Neural cell (in vitro differentiated cells): ENCODE data around the gene ALDH4A1. TPM values are rescaled to one million over a fixed set of nuclear protein-coding genes. Genes with fewer than 3 reads are reported as not detected.

Experiments used
- H2AFZ ChIP-seq: fragments of 200-600, 300-800 bp; sonication (generic), shearing (Covaris generic); 2 replicates; pipeline ENCODE4 v1.6.0; 2014; ENCODE audit warnings: low read depth, mild to moderate bottlenecking, antibody characterized with exemption, low read length, moderate library complexity
- H3F3A ChIP-seq: fragments of 200-600 bp; shearing (Covaris generic); 2 replicates; pipeline ENCODE4 v1.6.1; 2016; ENCODE audit warnings: mild to moderate bottlenecking, moderate library complexity, mixed read lengths, antibody characterized with exemption, low read length; ENCODE audit not compliant: insufficient read depth, poor library complexity, severe bottlenecking
- H3K27ac ChIP-seq: fragments of 200-600, 300-800 bp; sonication (generic), shearing (Covaris generic); 2 replicates; pipeline ENCODE4 v1.5.1; 2014; ENCODE audit warnings: mild to moderate bottlenecking, low read length, moderate library complexity
- H3K27me3 ChIP-seq: fragments of 300-800, 200-600 bp; sonication (generic), shearing (Covaris generic); 2 replicates; pipeline ENCODE4 v1.6.0; 2014; ENCODE audit warnings: mild to moderate bottlenecking, low read depth, low read length, moderate library complexity; ENCODE audit not compliant: insufficient read depth
- H3K36me3 ChIP-seq: fragments of 300-800, 200-600 bp; sonication (generic), shearing (Covaris generic); 2 replicates; pipeline ENCODE4 v1.5.1; 2014; ENCODE audit warnings: mild to moderate bottlenecking, antibody characterized with exemption, low read length, moderate library complexity; ENCODE audit not compliant: insufficient read depth
- H3K4me2 ChIP-seq: fragments of 300-800, 200-600 bp; sonication (generic), shearing (Covaris generic); 2 replicates; pipeline ENCODE4 v1.6.0; 2014; ENCODE audit warnings: mild to moderate bottlenecking, low read length
- H3K4me3 ChIP-seq: fragments of 300-800, 200-600 bp; sonication (generic), shearing (Covaris generic); 2 replicates; pipeline ENCODE4 v1.5.1; 2014; ENCODE audit warnings: mild to moderate bottlenecking, low read length, moderate library complexity
- H3K79me2 ChIP-seq: fragments of 200-600 bp; shearing (Covaris generic); replicated peaks from 2 replicates; pipeline ENCODE4 v1.6.0; 2014; ENCODE audit warnings: mild to moderate bottlenecking, low read length, moderate library complexity; ENCODE audit not compliant: insufficient read depth
- H3K9ac ChIP-seq: fragments of 300-800, 200-600 bp; sonication (generic), shearing (Covaris generic); 2 replicates; pipeline ENCODE4 v1.6.1; 2016; ENCODE audit warnings: mild to moderate bottlenecking, low read length, mixed read lengths
- H3K9me2 ChIP-seq: fragments of 200-600 bp; shearing (Covaris generic); 2 replicates; pipeline ENCODE4 v1.6.1; 2016; ENCODE audit warnings: mild to moderate bottlenecking, low read length, mixed read lengths; ENCODE audit not compliant: insufficient read depth
- H3K9me3 ChIP-seq: fragments of 200-600, 300-800 bp; sonication (generic), shearing (Covaris generic); 2 replicates; pipeline ENCODE4 v1.6.1; 2016; ENCODE audit warnings: mild to moderate bottlenecking, mixed run types, low read length, moderate library complexity, mixed read lengths
- H4K20me1 ChIP-seq: fragments of 200-600 bp; shearing (Covaris generic); 2 replicates; pipeline ENCODE4 v1.6.1; 2016; ENCODE audit warnings: mild to moderate bottlenecking, mixed run types; ENCODE audit not compliant: insufficient read depth
- CTCF ChIP-seq: fragments of 450-650 bp; IDR thresholded peaks from 2 replicates; pipeline ENCODE4 v1.5.1; 2014; ENCODE audit warnings: antibody characterized with exemption, mild to moderate bottlenecking, moderate library complexity; ENCODE audit not compliant: poor library complexity, severe bottlenecking
- EP300 ChIP-seq: fragments of 450-650 bp; conservative IDR thresholded peaks from 2 replicates; pipeline ENCODE4 v1.6.1; 2014; ENCODE audit warnings: antibody characterized with exemption, mild to moderate bottlenecking, moderate library complexity; ENCODE audit not compliant: poor library complexity, severe bottlenecking
- EZH2 ChIP-seq: fragments of 200-600, 300-800 bp; shearing (Covaris generic), sonication (generic); IDR thresholded peaks from 2 replicates; pipeline ENCODE4 v1.6.1; 2014; ENCODE audit warnings: antibody characterized with exemption, low read length, borderline replicate concordance, mild to moderate bottlenecking; ENCODE audit not compliant: insufficient read depth, poor library complexity, severe bottlenecking
- MXI1 ChIP-seq: fragments of 450-650 bp; conservative IDR thresholded peaks from 2 replicates; pipeline ENCODE4 v1.6.1; 2014; ENCODE audit warnings: antibody characterized with exemption, mild to moderate bottlenecking; ENCODE audit not compliant: poor library complexity, severe bottlenecking
- POLR2AphosphoS5 ChIP-seq: IDR thresholded peaks from 2 replicates; pipeline ENCODE4 v1.6.1; 2012
- RAD21 ChIP-seq: fragments of 450-650 bp; conservative IDR thresholded peaks from 2 replicates; pipeline ENCODE4 v1.6.1; 2014; ENCODE audit warnings: antibody characterized with exemption, mild to moderate bottlenecking, moderate library complexity
- REST ChIP-seq: IDR thresholded peaks from 2 replicates; pipeline ENCODE4 v1.6.1; 2012; ENCODE audit warnings: borderline replicate concordance
- SMC3 ChIP-seq: fragments of 450-650 bp; conservative IDR thresholded peaks from 2 replicates; pipeline ENCODE4 v1.6.1; 2014; ENCODE audit warnings: antibody characterized with exemption, mild to moderate bottlenecking, moderate library complexity; ENCODE audit not compliant: poor library complexity
- TAF1 ChIP-seq: IDR thresholded peaks from 2 replicates; pipeline ENCODE4 v1.6.1; 2012; ENCODE audit warnings: low read depth
- polyA plus RNA-seq: library from polyadenylated mRNA; depleted of rRNA; stranded (reverse); fragments of >200 nt; gene quantifications from 2 replicates; pipeline ENCODE4 v1.2.3, GENCODE V29; 2014
- small RNA-seq, 3 experiments: library from RNA; depleted of rRNA; stranded (forward); fragments of <200 nt; gene quantifications; one replicate each; pipeline ENCODE3, GENCODE V24; 2012

ALDH4A1 gene
- polyA plus RNA-seq, 1 donor from 2014 or later, result 11.0 TPM

GRCh38 chr1:18828224-18828623 is 74.1 kb downstream of the ALDH4A1 start:
- no peaks in the 10 kb centered on the region for H3K79me2 ChIP-seq
- TF ChIP-seq TAF1 (no peak), RAD21 (no peak), REST (no peak), POLR2AphosphoS5 (no peak), EZH2 (no peak), EP300 (no peak), CTCF (no peak), SMC3 (no peak), MXI1 (no peak)
- no peaks in the 10 kb centered on the region for H3K9me3 ChIP-seq
- no peaks in the 10 kb centered on the region for H4K20me1 ChIP-seq
- H3K36me3 ChIP-seq, result no peaks in the 10 kb centered on the region
- no peak overlapping the region for H2AFZ ChIP-seq
- H3K9me2 ChIP-seq, result no peaks in the 10 kb centered on the region
- no peak overlapping the region for H3K27ac ChIP-seq
- no peaks in the 10 kb centered on the region for H3F3A ChIP-seq
- no peak overlapping the region for H3K4me2 ChIP-seq
- H3K9ac ChIP-seq, result no peak overlapping the region
- no peaks in the 10 kb centered on the region for H3K27me3 ChIP-seq
- no peak overlapping the region for H3K4me3 ChIP-seq

- peaks cover 3% of the 10 kb centered on the region for H3K27me3 ChIP-seq
- H2AFZ ChIP-seq, result no peak overlapping the region
- H3K9me2 ChIP-seq, result no peaks in the 10 kb centered on the region
- H3F3A ChIP-seq, result no peaks in the 10 kb centered on the region
- H3K79me2 ChIP-seq, result no peaks in the 10 kb centered on the region
- H3K4me2 ChIP-seq, result no peak overlapping the region
- no peak overlapping the region for H3K27ac ChIP-seq
- no peak overlapping the region for H3K4me3 ChIP-seq
- no peak overlapping the region for H3K9ac ChIP-seq
- no peak for TF ChIP-seq MXI1
- TF ChIP-seq EP300, result no peak
- H4K20me1 ChIP-seq, result no peaks in the 10 kb centered on the region
- H3K36me3 ChIP-seq, result no peaks in the 10 kb centered on the region
- H3K9me3 ChIP-seq, result no peaks in the 10 kb centered on the region
Measured at GRCh38 chr1:18823438-18823837, 78.9 kb downstream of the ALDH4A1 start.

Small RNA genes lying within 50 kb of the gene (small RNA-seq; reads per million reads assigned to genes)
- gene MIR1290 (0 reads per million in 3 experiments), gene MIR4695 (0 reads per million in 3 experiments)

Other genes starting within 250 kb of the ALDH4A1 start
- not detected in 2 replicates for gene TAS1R2, start 42.9 kb downstream of the ALDH4A1 start, polyA plus RNA-seq
- 2.6 and 4.6 TPM in 2 replicates for gene IFFO2, start 54.1 kb upstream of the ALDH4A1 start, polyA plus RNA-seq